ENCODE data around the gene ARHGDIA.
A peak's percentile ranks its signal among the peaks of the same experiment; 100 is the strongest.

The ARHGDIA gene

GRCh38 chr17:81863833-81864768 lies 7.0 kb downstream of the ARHGDIA start:
- TF ChIP-seq CTCF (IDR thresholded peaks at IDR 0.05; ENCODE audit: low read depth, low read length), result no peak
- in situ Hi-C loops (cut with HindIII; ENCODE audit: low sequenced_read_pairs), result no loop called here
- no peak for DNase-seq (ENCODE audit: low read depth, low spot score)
- H3K4me3 ChIP-seq (ENCODE audit: low read depth, low read length), result no peak overlapping the region

GRCh38 chr17:81863123-81863675 lies 7.9 kb downstream of the ARHGDIA start:
- in situ Hi-C loops (cut with HindIII; ENCODE audit: low sequenced_read_pairs), result no loop called here
- H3K4me3 ChIP-seq (ENCODE audit: low read depth, low read length), result no peak overlapping the region
- no peak for DNase-seq (ENCODE audit: low read depth, low spot score)
- no peak for TF ChIP-seq CTCF (IDR thresholded peaks at IDR 0.05; ENCODE audit: low read depth, low read length)

- no peak for TF ChIP-seq CTCF (IDR thresholded peaks at IDR 0.05; ENCODE audit: low read depth, low read length)
- peak overlapping the region; percentile 79 for H3K4me3 ChIP-seq (ENCODE audit: low read depth, low read length)
- in situ Hi-C loops (cut with HindIII; ENCODE audit: low sequenced_read_pairs), result no loop called here
- DNase-seq (ENCODE audit: low read depth, low spot score), result peak; percentile 100
Observed at GRCh38 chr17:81860756-81861568, 10.2 kb downstream of the ARHGDIA start.

- H3K4me3 ChIP-seq (ENCODE audit: low read depth, low read length), result peak within 1 kb of the TSS; percentile 79
- no peak for TF ChIP-seq CTCF (IDR thresholded peaks at IDR 0.05; ENCODE audit: low read depth, low read length)
- DNase-seq (ENCODE audit: low read depth, low spot score), result no peak
- in situ Hi-C loops (cut with HindIII; ENCODE audit: low sequenced_read_pairs), result no loop called here
Observed at GRCh38 chr17:81859906-81860755, 11.0 kb downstream of the ARHGDIA start, which contains the start of gene P4HB. P4HB (minus strand) TSS chr17:81860535; CDS start chr17:81860471, 64 bp downstream.

GRCh38 chr17:81858967-81859905 lies 11.9 kb downstream of the ARHGDIA start:
- no peak for DNase-seq (ENCODE audit: low read depth, low spot score)
- peak overlapping the region; percentile 67 for H3K4me3 ChIP-seq (ENCODE audit: low read depth, low read length)
- in situ Hi-C loops (cut with HindIII; ENCODE audit: low sequenced_read_pairs), result no loop called here
- TF ChIP-seq CTCF (IDR thresholded peaks at IDR 0.05; ENCODE audit: low read depth, low read length), result no peak

Data from astrocyte of the spinal cord (primary cell).